Measurements from ENCODE around the gene LIN28B.

DNA sequence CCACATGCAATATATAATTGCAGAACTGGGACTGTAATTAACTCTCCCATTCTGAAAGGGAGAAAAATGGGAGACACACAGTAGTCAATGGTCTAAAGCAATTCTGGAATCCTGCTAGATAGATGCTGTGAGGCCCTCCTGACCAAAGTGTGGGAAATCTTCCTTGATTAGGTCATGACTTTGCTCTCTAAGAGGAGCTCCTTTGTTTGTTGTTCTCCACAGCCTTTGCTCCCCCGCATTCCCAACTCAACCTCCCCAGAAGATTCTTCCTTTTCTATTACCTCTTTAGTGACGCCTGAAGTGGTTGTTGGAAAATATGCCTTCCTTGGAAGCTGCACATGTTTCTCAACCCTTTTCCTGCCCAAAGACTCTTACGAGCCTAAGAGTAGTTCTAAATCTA, 28.8 kb upstream of the LIN28B start:
- no peak for TF ChIP-seq GATA2 (IDR thresholded peaks at IDR 0.05; ENCODE audit: low read depth, low read length)
- no peak for TF ChIP-seq GATA3 (IDR thresholded peaks at IDR 0.05; ENCODE audit: low read depth, low read length)

Data from SH-SY5Y (cell line).